Caco-2 (cell line): Measurements from ENCODE around the gene GCSAML. TPM values are rescaled to one million over a fixed set of nuclear protein-coding genes. Genes with fewer than 3 reads are reported as not detected.

ENCODE experiments used
- BruUV-seq: library from RNA; stranded (reverse); fragments of 400-500 nt; replicated peaks from 2 replicates; lab custom pipeline; 2021; lab: Mats Ljungman, UMichigan
- CTCF ChIA-PET: fragments of 300-600 bp; sonication (Branson Sonifier 250); formaldehyde crosslinking; loops from one replicate; lab custom pipeline; 2022; ENCODE audit warnings: antibody characterized with exemption; lab: Charles Lee
- POLR2A ChIA-PET: fragments of 300-600 bp; sonication (Branson Sonifier 250); formaldehyde crosslinking; loops from one replicate; lab custom pipeline; 2022; ENCODE audit warnings: antibody characterized with exemption; lab: Charles Lee
- DNase-seq, 2 experiments: peaks; one replicate each; pipeline versions ENCODE4 v3.0.0 to v3.0.0-alpha.2; 2020 to 2022
- H3K27me3 ChIP-seq: replicated peaks from 2 replicates; pipeline ENCODE4 v1.6.0; 2011; ENCODE audit warnings: low read length; ENCODE audit not compliant: control insufficient read depth, insufficient read depth
- H3K36me3 ChIP-seq: 2 replicates; pipeline ENCODE4 v1.5.1; 2011; ENCODE audit warnings: low read length; ENCODE audit not compliant: control insufficient read depth, insufficient read depth
- H3K4me1 ChIP-seq: fragments of 250-450 bp; sonication (Bioruptor Pico); 2 replicates; pipeline ENCODE4 v1.5.1; 2020; ENCODE audit warnings: mild to moderate bottlenecking
- H3K4me3 ChIP-seq: 2 replicates; pipeline ENCODE4 v1.5.1; 2011; ENCODE audit warnings: low read depth, mild to moderate bottlenecking, control low read depth, low read length
- H3K9me3 ChIP-seq: fragments of 250-450 bp; sonication (Bioruptor Pico); 2 replicates; pipeline ENCODE4 v1.5.1; 2020; ENCODE audit warnings: mild to moderate bottlenecking, moderate library complexity
- H3K27ac Mint-ChIP-seq: one replicate; pipeline ENCODE4 v1.8.0; 2022; ENCODE audit warnings: mixed read lengths; ENCODE audit not compliant: unreplicated experiment
- H3K27me3 Mint-ChIP-seq: one replicate; pipeline ENCODE4 v1.8.0; 2022; ENCODE audit warnings: mixed read lengths; ENCODE audit not compliant: insufficient read depth, unreplicated experiment
- H3K36me3 Mint-ChIP-seq: one replicate; pipeline ENCODE4 v1.8.0; 2022; ENCODE audit warnings: mild to moderate bottlenecking, mixed read lengths; ENCODE audit not compliant: insufficient read depth, unreplicated experiment
- H3K4me1 Mint-ChIP-seq: one replicate; pipeline ENCODE4 v1.8.0; 2022; ENCODE audit warnings: low read depth, mixed read lengths; ENCODE audit not compliant: unreplicated experiment
- H3K4me3 Mint-ChIP-seq: one replicate; pipeline ENCODE4 v1.8.0; 2022; ENCODE audit warnings: mild to moderate bottlenecking, moderate library complexity, mixed read lengths; ENCODE audit not compliant: unreplicated experiment
- H3K9me3 Mint-ChIP-seq: one replicate; pipeline ENCODE4 v1.8.0; 2022; ENCODE audit warnings: mixed read lengths; ENCODE audit not compliant: unreplicated experiment
- intact Hi-C: fragments of 100-400 bp; cut with micrococcal nuclease; formaldehyde crosslinking; loops from one replicate; pipeline ENCODE4 v1.10.0; 2022; ENCODE audit not compliant: unreplicated experiment
- total RNA-seq: library from RNA; stranded (reverse); gene quantifications from 2 replicates; pipeline ENCODE4 v1.2.3, GENCODE V29; 2022
- TF ChIP-seq, protein P1 (sequence below), 2 experiments: fragments of 200-600 bp in 1 of 2; IDR thresholded peaks; 1 replicate in 1 of 2; 2 replicates in 1 of 2; pipeline versions ENCODE4 v1.5.1 to v1.8.0; 2011 to 2022; ENCODE audit warnings: antibody characterized with exemption in 1 of 2, control low read depth in 1 of 2, inconsistent platforms in 1 of 2, low read depth in 1 of 2, low read length in 1 of 2, mild to moderate bottlenecking in 1 of 2, moderate library complexity in 1 of 2; ENCODE audit not compliant: insufficient read depth in 1 of 2, severe bottlenecking in 1 of 2, unreplicated experiment in 1 of 2

Gene GCSAML
- total RNA-seq, 1 experiment from 2014 or later: not detected

DNA sequence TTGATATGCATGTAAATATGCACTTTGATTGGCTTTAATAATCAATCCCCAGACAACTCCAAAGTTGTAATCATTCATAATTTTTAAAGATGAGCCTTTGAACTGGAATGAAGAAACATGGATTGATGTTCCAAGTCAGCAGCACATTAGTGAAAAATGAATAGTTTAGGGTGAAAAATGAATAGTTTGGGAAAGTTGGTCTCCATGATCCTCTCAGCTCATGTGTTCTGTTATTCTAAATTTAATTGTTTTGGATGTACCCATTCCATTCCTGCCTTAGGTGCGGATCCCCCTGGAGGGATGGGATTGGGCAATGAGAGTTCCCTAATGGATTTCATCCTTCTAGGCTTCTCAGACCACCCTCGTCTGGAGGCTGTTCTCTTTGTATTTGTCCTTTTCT, 56.4 kb downstream of the GCSAML start, which contains the start of gene OR2G3:
Gene OR2G3, plus strand, starts transcription at position 301 of the 400 bp plus-strand sequence. Its CDS starts 0 bp downstream, at position 301.
- no TSS peak for BruUV-seq
- POLR2A ChIA-PET: no interaction called here

DNA sequence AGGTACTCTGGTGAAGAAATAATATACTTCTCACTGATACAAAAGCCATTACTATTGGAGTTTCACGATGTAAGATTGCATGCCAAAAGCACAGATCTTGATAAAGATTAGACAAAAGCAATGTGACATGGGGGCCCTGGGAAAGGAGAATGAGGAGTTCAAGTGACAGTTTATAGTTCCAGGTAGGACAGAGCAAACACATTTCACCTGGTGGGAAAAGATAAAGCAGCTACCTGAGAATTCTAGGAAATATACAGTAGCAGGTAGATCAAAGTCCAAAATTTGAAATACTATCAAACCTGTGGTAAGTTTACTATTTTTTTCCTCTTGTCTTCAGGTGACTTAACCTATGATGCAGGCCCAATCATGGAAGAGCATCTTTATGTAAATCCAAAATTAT, 64.5 kb downstream of the GCSAML start:
- Mint-ChIP-seq H3K36me3 (no peaks in the 10 kb centered on the region), H3K9me3 (peaks cover 14% of the 10 kb centered on the region), H3K4me3 (no peak overlapping the region), H3K27ac (no peak overlapping the region), H3K27me3 (peaks cover 2% of the 10 kb centered on the region), H3K4me1 (peaks cover 7% of the 10 kb centered on the region)
- ChIA-PET POLR2A (no interaction called here), CTCF (no interaction called here)
- intact Hi-C loops: no loop called here
- no peaks in the 10 kb centered on the region for H3K9me3 ChIP-seq
- H3K4me1 ChIP-seq: no peaks in the 10 kb centered on the region
- TF ChIP-seq, protein P1, sequence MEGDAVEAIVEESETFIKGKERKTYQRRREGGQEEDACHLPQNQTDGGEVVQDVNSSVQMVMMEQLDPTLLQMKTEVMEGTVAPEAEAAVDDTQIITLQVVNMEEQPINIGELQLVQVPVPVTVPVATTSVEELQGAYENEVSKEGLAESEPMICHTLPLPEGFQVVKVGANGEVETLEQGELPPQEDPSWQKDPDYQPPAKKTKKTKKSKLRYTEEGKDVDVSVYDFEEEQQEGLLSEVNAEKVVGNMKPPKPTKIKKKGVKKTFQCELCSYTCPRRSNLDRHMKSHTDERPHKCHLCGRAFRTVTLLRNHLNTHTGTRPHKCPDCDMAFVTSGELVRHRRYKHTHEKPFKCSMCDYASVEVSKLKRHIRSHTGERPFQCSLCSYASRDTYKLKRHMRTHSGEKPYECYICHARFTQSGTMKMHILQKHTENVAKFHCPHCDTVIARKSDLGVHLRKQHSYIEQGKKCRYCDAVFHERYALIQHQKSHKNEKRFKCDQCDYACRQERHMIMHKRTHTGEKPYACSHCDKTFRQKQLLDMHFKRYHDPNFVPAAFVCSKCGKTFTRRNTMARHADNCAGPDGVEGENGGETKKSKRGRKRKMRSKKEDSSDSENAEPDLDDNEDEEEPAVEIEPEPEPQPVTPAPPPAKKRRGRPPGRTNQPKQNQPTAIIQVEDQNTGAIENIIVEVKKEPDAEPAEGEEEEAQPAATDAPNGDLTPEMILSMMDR (IDR thresholded peaks at IDR 0.05; ENCODE audit: insufficient read depth in 1 of 2, low read depth in 1 of 2, low read length in 1 of 2, severe bottlenecking in 1 of 2, unreplicated experiment in 1 of 2): no peak
- H3K36me3 ChIP-seq: no peaks in the 10 kb centered on the region
- H3K27me3 ChIP-seq: no peaks in the 10 kb centered on the region
- H3K4me3 ChIP-seq: no peak overlapping the region
- no peak for DNase-seq
- BruUV-seq: no TSS peak

More for the DNA sequence above, 56.4 kb downstream of the GCSAML start, which contains the start of gene OR2G3:
- intact Hi-C loops: no loop called here
- Histone ChIP-seq H3K36me3 (no peaks in the 10 kb centered on the region), H3K4me3 (no peak within 1 kb of the TSS), H3K9me3 (no peaks in the 10 kb centered on the region), H3K27me3 (no peaks in the 10 kb centered on the region), H3K4me1 (no peaks in the 10 kb centered on the region)
- Mint-ChIP-seq H3K4me1 (no peaks in the 10 kb centered on the region), H3K27ac (no peak within 1 kb of the TSS), H3K27me3 (peaks cover 2% of the 10 kb centered on the region), H3K36me3 (no peaks in the 10 kb centered on the region), H3K4me3 (no peak within 1 kb of the TSS), H3K9me3 (no peaks in the 10 kb centered on the region)
- TF ChIP-seq, protein P1 (IDR thresholded peaks at IDR 0.05; ENCODE audit: insufficient read depth in 1 of 2, low read depth in 1 of 2, low read length in 1 of 2, severe bottlenecking in 1 of 2, unreplicated experiment in 1 of 2): no peak
- DNase-seq: no peak
- CTCF ChIA-PET: no interaction called here

DNA sequence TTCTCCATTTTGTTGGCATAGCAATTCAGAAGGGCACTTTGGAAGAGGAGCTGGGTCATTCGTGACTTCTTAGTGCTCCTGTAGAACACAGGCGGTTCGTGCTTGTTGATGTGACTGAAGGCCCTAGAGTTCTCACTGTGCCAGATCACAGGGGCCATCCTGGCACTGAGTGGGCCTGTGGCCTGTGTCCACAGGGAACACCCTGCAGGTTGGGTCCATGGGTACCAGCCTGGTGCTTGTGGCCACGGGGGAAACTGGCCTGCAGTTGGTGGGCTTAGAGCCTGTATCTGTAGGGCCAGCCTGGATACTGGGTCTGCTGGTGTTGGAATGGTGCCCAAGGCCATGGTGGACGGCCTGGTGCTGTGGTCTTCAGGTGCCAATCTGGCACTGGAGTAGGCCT, 65.7 kb downstream of the GCSAML start:
- ChIA-PET CTCF (no interaction called here), POLR2A (no interaction called here)
- Mint-ChIP-seq H3K36me3 (no peaks in the 10 kb centered on the region), H3K9me3 (peaks cover 14% of the 10 kb centered on the region), H3K4me3 (no peak overlapping the region), H3K4me1 (peaks cover 7% of the 10 kb centered on the region), H3K27me3 (peaks cover 2% of the 10 kb centered on the region), H3K27ac (no peak overlapping the region)
- no peak overlapping the region for H3K4me3 ChIP-seq
- TF ChIP-seq, protein P1 (IDR thresholded peaks at IDR 0.05; ENCODE audit: insufficient read depth in 1 of 2, low read depth in 1 of 2, low read length in 1 of 2, severe bottlenecking in 1 of 2, unreplicated experiment in 1 of 2): no peak
- no peak for DNase-seq
- no peaks in the 10 kb centered on the region for H3K36me3 ChIP-seq
- H3K4me1 ChIP-seq: no peaks in the 10 kb centered on the region
- no TSS peak for BruUV-seq
- intact Hi-C loops: no loop called here
- no peaks in the 10 kb centered on the region for H3K27me3 ChIP-seq
- H3K9me3 ChIP-seq: no peaks in the 10 kb centered on the region

Other genes with a start within 250 kb of the GCSAML start
- 31.0 and 36.4 TPM in 2 replicates for gene ZNF496, start 217.3 kb upstream of the GCSAML start, total RNA-seq
- not detected in 2 replicates for gene NLRP3, start 133.0 kb upstream of the GCSAML start, total RNA-seq
- not detected in 2 replicates for gene OR2B11, start 91.0 kb upstream of the GCSAML start, total RNA-seq
- gene OR2C3, start 12.7 kb upstream of the GCSAML start, total RNA-seq: not detected in 2 replicates
- gene OR2G2, start 39.2 kb downstream of the GCSAML start, total RNA-seq: not detected in 2 replicates
- gene OR2G3, start 56.5 kb downstream of the GCSAML start, total RNA-seq: not detected in 2 replicates
- not detected in 2 replicates for gene OR13G1, start 130.6 kb downstream of the GCSAML start, total RNA-seq
- not detected in 2 replicates for gene OR6F1, start 167.5 kb downstream of the GCSAML start, total RNA-seq
- gene OR14K1, start 189.5 kb downstream of the GCSAML start, total RNA-seq: not detected in 2 replicates
- not detected in 2 replicates for gene OR14A2, start 199.0 kb downstream of the GCSAML start, total RNA-seq
- gene OR1C1, start 211.4 kb downstream of the GCSAML start, total RNA-seq: not detected in 2 replicates